ENCODE data around the gene SKIDA1. TPM values are rescaled to one million over a fixed set of nuclear protein-coding genes. Genes with fewer than 3 reads are reported as not detected.

SKIDA1 gene
- total and polyA plus RNA-seq, 2 of the 4 experiments (the other 2 are of a cell fraction), result 0.36 to 0.72 TPM

- no peak for TF ChIP-seq USF2 (IDR thresholded peaks at IDR 0.05; ENCODE audit: low read depth, low read length)
Measured at GRCh38 chr10:21495002-21495751, 30.3 kb downstream of the SKIDA1 start (continued).
